Measurements from ENCODE around the gene ASTN1. TPM values are rescaled to one million over a fixed set of nuclear protein-coding genes. Genes with fewer than 3 reads are reported as not detected.
"Not testable (repeated sequence)": the region's sequence is repeated elsewhere in the genome, so short reads cannot be mapped to it uniquely, and the experiment has no call there.

The ASTN1 gene
- total RNA-seq, 2 donors from 2014 or later, result not detected

DNA sequence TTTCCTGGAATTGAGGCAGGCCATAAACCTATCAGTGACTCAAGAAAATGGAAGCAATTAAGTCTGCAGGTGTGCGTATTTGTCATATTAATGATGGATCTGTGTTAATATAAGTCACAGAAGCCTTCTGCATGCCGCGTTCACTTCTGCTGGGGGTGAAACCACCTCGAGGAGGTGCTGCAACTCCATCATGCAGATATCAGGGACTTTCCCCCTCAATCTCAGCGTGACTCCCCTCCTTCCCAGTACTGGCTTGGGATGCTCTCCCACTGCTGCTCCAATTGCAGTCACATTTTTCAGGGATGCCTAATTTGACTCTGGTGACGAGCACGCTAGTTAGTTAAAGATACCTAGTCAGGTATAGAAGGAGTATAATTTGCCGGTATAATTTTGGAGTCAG is 87.5 kb downstream of the ASTN1 start:
- no peak overlapping the region for H3K27ac Mint-ChIP-seq
- ATAC-seq, result no peak
- no peak overlapping the region for H3K4me3 Mint-ChIP-seq
- H3K4me1 Mint-ChIP-seq, result no peaks in the 10 kb centered on the region
- no peaks in the 10 kb centered on the region for H3K36me3 Mint-ChIP-seq (ENCODE audit: low read depth)
- DNase-seq, result no peak
- no peaks in the 10 kb centered on the region for H3K27me3 Mint-ChIP-seq
- H3K9me3 ChIP-seq (ENCODE audit: control insufficient read depth, low read length, poor library complexity, severe bottlenecking), result no peaks in the 10 kb centered on the region

DNA sequence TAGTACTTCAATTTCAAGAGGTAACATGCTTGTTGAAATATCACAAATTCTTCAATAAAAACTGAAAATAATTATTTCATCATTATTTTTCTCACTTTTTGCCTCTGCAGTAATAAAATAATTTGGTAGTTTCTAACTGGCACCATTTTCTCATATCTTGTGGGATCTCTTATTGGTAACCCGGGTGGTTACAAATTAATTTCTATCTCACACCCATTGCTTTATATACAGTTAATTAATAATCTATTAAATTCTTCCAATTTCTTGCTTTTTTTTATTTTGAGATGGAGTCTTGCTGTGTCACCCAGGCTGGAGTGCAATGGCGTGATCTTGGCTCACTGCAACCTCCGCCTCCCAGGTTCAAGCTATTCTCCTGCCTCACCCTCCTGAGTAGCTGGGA is 89.7 kb downstream of the ASTN1 start:
- not testable (repeated sequence) for H3K4me1 Mint-ChIP-seq; H3K27ac Mint-ChIP-seq; DNase-seq; H3K36me3 Mint-ChIP-seq (ENCODE audit: low read depth); H3K27me3 Mint-ChIP-seq; ATAC-seq; H3K4me3 Mint-ChIP-seq; H3K9me3 ChIP-seq (ENCODE audit: control insufficient read depth, low read length, poor library complexity, severe bottlenecking)

DNA sequence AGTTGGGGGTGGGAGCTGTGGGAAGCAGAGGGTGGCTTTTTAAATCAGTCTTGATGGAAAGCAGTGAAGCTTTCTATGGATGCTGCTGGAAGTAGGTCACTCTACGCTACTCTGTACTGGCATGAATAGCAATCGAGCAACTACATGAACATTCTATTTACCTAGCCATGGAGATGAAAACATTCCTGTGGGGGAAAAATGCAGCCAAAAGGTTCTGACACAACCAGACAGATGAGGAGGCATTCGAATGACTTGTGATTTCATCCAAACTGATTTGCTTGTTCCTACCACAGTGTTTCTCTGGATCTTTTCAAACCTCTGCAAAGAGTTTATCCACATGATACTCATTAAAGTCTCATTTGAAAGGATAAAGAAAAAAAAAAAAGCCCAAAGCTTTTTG is 95.0 kb downstream of the ASTN1 start:
- Mint-ChIP-seq H3K36me3 (ENCODE audit: low read depth) (no peaks in the 10 kb centered on the region), H3K4me3 (no peak overlapping the region), H3K27ac (no peak overlapping the region), H3K27me3 (no peaks in the 10 kb centered on the region), H3K4me1 (no peaks in the 10 kb centered on the region)
- no peak for DNase-seq
- ATAC-seq, result no peak
- H3K9me3 ChIP-seq (ENCODE audit: control insufficient read depth, low read length, poor library complexity, severe bottlenecking), result no peaks in the 10 kb centered on the region

DNA sequence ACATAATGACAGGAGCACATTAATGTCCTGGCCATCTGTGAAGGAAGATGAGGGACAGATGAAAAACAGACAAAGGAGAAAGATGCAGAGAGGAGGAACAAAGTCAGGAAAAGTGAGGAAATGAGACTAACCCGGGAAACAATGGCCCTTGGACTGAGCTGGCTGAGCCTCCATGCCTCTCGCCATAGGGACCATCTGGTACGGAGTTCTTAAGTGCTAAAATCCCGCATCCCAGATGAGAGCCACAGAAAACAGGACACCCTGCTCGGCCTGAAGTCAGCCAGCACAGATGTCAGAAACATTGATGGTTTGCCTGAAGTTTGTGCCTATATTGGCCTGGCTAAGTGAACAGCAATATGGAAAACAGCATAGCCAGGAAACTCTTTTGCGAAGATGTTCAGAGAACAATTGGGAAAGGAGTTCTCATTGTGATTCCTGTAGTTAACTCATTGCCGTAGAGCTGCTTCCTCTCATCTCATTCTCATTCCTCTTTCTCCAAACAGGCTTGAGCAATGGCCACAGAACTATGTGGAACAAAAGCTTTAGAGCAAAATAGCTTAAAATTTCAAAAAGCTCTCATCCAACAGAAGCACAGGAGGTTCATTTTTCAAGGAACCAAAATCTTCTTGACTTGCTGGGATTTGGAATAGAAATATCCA is 96.6 kb downstream of the ASTN1 start:
- H3K9me3 ChIP-seq (ENCODE audit: control insufficient read depth, low read length, poor library complexity, severe bottlenecking), result no peaks in the 10 kb centered on the region
- Mint-ChIP-seq H3K27me3 (no peaks in the 10 kb centered on the region), H3K36me3 (ENCODE audit: low read depth) (no peaks in the 10 kb centered on the region), H3K4me1 (no peaks in the 10 kb centered on the region), H3K4me3 (no peak overlapping the region), H3K27ac (no peak overlapping the region)
- DNase-seq, result no peak
- ATAC-seq, result no peak

DNA sequence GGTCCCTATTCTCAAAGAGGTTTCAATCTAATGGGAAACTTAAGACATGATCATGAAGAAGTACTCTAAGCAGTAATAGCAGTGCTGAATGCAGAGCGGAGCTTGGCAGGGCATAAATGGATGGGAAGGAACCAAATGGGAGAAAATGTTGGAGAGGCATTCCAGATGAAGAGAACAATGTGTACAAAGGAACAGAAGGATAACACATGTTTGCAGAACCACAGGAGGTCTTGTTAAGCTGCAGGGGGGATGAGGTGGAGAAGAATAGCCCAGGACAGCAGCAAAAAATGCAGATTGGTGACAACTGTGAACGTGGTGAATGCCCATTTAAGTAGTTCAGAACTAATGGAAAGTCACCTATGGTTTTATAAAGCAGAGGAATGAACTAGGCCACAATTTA is 99.1 kb downstream of the ASTN1 start:
- H3K4me3 Mint-ChIP-seq, result no peak overlapping the region
- peaks cover 4% of the 10 kb centered on the region for H3K9me3 ChIP-seq (ENCODE audit: control insufficient read depth, low read length, poor library complexity, severe bottlenecking)
- no peak overlapping the region for H3K27ac Mint-ChIP-seq
- no peak for ATAC-seq
- no peak for DNase-seq
- H3K27me3 Mint-ChIP-seq, result no peaks in the 10 kb centered on the region
- H3K4me1 Mint-ChIP-seq, result no peaks in the 10 kb centered on the region
- H3K36me3 Mint-ChIP-seq (ENCODE audit: low read depth), result no peaks in the 10 kb centered on the region

DNA sequence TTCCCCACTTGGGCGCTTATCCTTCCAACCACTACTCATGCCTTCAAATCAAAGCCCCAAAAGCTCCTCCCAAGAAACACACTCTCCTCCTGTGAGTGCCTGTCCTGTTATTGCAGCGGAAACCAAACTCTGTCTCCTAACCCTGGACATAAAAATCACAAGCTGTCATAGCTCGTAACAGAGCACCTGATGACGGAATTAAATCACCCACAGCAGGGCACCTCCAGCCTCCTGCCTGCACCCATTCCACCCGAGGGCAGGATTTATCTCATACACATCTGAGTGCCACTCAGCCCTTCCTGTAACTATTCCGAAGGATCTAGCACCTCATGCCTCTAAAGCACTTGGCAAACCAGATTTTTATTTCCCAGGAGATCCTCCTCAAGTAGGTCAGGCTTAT is 100.9 kb downstream of the ASTN1 start:
- ATAC-seq (no peak), DNase-seq (no peak)
- H3K4me3 Mint-ChIP-seq, result no peak overlapping the region
- H3K4me1 Mint-ChIP-seq, result no peaks in the 10 kb centered on the region
- H3K36me3 Mint-ChIP-seq (ENCODE audit: low read depth), result no peaks in the 10 kb centered on the region
- H3K9me3 ChIP-seq (ENCODE audit: control insufficient read depth, low read length, poor library complexity, severe bottlenecking), result peaks cover 4% of the 10 kb centered on the region
- no peaks in the 10 kb centered on the region for H3K27me3 Mint-ChIP-seq
- no peak overlapping the region for H3K27ac Mint-ChIP-seq

DNA sequence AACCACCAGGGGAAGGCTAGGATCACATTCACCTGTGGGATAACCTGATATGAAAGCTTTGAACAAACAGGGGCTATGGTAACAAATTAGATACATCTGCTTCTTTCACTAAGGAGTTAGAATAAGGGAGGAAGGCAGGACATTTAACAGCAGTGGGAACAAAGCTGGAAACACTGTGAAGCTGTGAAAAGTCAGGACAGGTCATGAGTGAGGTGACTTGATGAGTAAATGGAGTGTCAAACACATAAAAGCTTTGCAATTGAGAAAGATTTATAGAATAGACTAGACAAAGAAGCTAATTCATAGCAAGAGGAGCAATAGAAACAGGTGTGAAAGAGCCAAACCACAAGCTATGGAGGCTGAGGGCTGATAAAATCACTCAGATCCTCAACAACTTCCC is 110.0 kb downstream of the ASTN1 start:
- ATAC-seq (no peak), DNase-seq (no peak)
- H3K9me3 ChIP-seq (ENCODE audit: control insufficient read depth, low read length, poor library complexity, severe bottlenecking), result no peaks in the 10 kb centered on the region
- Mint-ChIP-seq H3K27ac (no peak overlapping the region), H3K4me1 (no peaks in the 10 kb centered on the region), H3K36me3 (ENCODE audit: low read depth) (no peaks in the 10 kb centered on the region), H3K27me3 (no peaks in the 10 kb centered on the region), H3K4me3 (no peak overlapping the region)

DNA sequence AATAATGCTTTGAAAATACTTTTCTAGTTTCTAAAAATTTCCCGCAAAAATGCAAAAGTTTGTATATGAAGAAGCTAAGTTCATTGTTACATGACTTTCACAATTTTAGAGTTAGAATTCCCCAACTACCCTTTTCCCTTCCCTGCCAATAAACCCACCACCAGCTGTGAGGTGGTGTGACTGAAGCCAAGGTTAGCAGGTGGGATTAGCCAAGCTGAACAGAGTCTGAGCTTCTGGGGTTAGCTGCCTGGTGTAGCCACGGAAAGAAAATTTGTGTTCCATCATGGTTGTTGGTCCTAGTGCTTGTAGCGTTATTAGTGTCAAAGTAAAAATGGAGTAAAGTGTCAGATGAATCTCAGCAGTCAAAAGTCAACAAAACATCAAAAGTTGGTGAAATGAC is 110.9 kb downstream of the ASTN1 start:
- no peaks in the 10 kb centered on the region for H3K4me1 Mint-ChIP-seq

DNA sequence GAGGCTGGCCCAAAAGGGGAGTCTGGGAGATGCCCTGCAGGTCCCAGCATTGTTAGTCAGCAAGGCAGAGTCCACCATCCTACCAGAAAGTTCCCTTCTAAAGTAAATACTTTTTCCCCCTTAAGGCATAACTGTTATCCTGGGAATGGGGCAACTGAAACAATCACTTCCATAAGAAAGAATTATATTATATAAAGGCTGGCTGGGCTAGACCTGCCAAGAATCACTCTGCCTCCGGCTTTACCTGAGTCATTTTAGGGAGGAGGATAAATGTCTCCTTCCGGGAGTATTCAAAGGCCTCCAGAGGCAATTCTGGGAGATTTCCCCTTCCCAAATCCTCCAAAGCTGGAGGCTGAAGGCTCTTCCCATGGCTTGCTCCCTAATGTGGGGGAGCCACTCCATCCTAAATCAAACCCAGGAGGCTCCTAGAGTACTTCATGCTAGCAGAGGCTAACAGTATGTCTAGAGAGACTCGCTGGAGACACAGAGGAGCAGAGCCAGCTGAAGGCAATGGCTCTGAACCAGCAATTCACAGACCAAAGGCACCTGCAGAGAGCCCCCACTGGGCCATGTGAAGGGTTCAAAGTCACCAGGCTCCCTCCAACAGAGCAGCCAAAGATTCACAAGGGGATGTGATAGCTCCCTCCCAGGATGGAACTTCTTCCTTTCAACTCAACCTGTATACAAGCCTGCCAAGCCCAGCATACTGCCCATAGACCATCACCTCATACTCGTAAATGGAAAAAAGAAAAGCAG is 116.0 kb downstream of the ASTN1 start:
- no peaks in the 10 kb centered on the region for H3K9me3 ChIP-seq (ENCODE audit: control insufficient read depth, low read length, poor library complexity, severe bottlenecking)
- H3K27ac Mint-ChIP-seq, result no peak overlapping the region
- no peaks in the 10 kb centered on the region for H3K36me3 Mint-ChIP-seq (ENCODE audit: low read depth)
- DNase-seq, result no peak
- no peaks in the 10 kb centered on the region for H3K4me1 Mint-ChIP-seq
- no peaks in the 10 kb centered on the region for H3K27me3 Mint-ChIP-seq
- ATAC-seq, result no peak
- no peak overlapping the region for H3K4me3 Mint-ChIP-seq

More for the DNA sequence above, 110.9 kb downstream of the ASTN1 start:
- Mint-ChIP-seq H3K27ac (no peak overlapping the region), H3K36me3 (ENCODE audit: low read depth) (no peaks in the 10 kb centered on the region), H3K27me3 (no peaks in the 10 kb centered on the region), H3K4me3 (no peak overlapping the region)
- H3K9me3 ChIP-seq (ENCODE audit: control insufficient read depth, low read length, poor library complexity, severe bottlenecking), result no peaks in the 10 kb centered on the region
- no peak for ATAC-seq
- no peak for DNase-seq

DNA sequence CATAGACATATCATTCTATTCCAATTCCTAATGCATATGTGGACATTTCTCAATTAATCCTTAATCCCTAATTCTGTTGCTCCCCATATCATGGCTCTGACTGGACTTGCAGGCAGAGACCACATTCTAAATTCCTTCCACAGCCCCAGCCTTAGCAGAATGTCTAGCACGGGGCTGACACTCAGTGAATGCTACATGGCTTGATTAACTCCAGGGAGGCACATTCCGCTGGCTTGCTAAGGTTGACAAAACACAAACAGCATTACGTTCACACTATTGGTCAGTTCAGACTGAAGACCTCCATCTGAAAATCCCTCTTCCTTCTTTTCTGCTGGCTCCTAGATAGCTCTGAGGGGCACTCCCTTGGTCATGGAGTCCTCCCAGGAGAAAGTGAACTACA is 119.4 kb downstream of the ASTN1 start:
- no peak for ATAC-seq

DNA sequence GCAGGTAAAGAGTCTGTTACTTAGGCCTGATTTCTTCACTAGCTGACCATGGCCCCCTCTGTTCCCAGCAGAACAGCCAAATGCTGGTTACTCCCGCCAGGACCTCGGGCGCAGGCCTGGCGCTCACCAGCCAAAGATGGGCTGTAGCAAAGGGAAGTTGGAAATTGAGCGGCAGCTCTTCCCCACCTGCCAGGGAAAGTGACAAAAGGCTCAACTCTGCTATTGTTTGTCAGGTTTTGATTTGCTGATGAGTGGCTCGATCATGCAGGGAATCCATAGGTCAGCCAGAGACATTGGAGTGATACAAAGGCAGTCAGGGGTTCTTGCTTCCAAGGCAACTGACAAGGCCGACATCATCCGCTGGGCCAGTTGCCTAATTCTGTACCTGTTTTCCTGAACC is 120.1 kb downstream of the ASTN1 start:
- H3K9me3 ChIP-seq (ENCODE audit: control insufficient read depth, low read length, poor library complexity, severe bottlenecking), result no peaks in the 10 kb centered on the region
- H3K36me3 Mint-ChIP-seq (ENCODE audit: low read depth), result no peaks in the 10 kb centered on the region
- DNase-seq (no peak), ATAC-seq (no peak)
- H3K4me3 Mint-ChIP-seq, result no peak overlapping the region
- H3K27me3 Mint-ChIP-seq, result no peaks in the 10 kb centered on the region
- H3K4me1 Mint-ChIP-seq, result no peaks in the 10 kb centered on the region
- no peak overlapping the region for H3K27ac Mint-ChIP-seq

More for the DNA sequence above, 119.4 kb downstream of the ASTN1 start:
- Mint-ChIP-seq H3K4me1 (no peaks in the 10 kb centered on the region), H3K27ac (no peak overlapping the region), H3K27me3 (no peaks in the 10 kb centered on the region), H3K36me3 (ENCODE audit: low read depth) (no peaks in the 10 kb centered on the region), H3K4me3 (no peak overlapping the region)
- H3K9me3 ChIP-seq (ENCODE audit: control insufficient read depth, low read length, poor library complexity, severe bottlenecking), result no peaks in the 10 kb centered on the region
- no peak for DNase-seq

DNA sequence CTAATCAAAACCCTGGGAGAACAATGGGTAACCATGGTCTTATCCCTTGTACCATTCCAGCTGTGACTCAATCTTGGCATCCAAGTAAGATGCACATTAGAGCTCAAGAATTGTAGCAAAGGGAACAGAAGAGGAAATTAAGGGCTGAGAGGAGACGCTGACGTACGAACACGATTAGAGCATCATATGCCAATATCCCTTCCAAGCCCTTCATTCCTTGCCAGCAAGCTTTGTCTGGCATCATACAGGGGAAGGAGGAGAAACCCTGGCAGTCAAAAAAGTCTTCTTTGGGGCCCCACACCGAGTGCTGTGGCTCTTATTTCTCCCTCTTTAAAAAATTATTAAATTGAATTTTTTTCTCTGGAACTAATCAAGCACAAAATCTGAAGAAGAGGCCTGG is 120.9 kb downstream of the ASTN1 start:
- no peak for DNase-seq
- no peak for ATAC-seq
- H3K27ac Mint-ChIP-seq, result no peak overlapping the region
- no peaks in the 10 kb centered on the region for H3K27me3 Mint-ChIP-seq
- no peaks in the 10 kb centered on the region for H3K4me1 Mint-ChIP-seq
- H3K36me3 Mint-ChIP-seq (ENCODE audit: low read depth), result no peaks in the 10 kb centered on the region
- H3K4me3 Mint-ChIP-seq, result no peak overlapping the region
- no peaks in the 10 kb centered on the region for H3K9me3 ChIP-seq (ENCODE audit: control insufficient read depth, low read length, poor library complexity, severe bottlenecking)

DNA sequence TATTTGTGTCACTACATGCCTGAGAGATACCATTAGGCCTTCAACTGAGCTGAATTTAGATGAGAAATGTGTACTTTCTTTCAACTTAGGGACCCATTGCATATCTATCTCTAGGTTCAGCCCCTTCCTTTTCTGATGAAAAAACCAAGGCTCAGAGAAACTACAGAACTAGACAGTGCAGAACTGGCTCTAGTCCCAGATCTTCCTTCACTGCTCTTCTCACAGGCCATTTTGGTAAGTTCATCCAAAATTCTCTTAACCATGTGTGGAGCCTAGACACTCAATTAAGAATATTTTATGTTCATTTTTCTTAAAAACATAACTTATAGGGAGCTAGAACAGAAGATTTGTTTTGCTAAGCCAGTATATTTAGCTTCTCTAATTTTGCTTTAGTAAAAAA is 128.9 kb downstream of the ASTN1 start:
- H3K4me1 Mint-ChIP-seq, result no peaks in the 10 kb centered on the region
- ATAC-seq, result no peak
- H3K4me3 Mint-ChIP-seq, result no peak overlapping the region
- no peaks in the 10 kb centered on the region for H3K27me3 Mint-ChIP-seq
- H3K27ac Mint-ChIP-seq, result no peak overlapping the region
- H3K9me3 ChIP-seq (ENCODE audit: control insufficient read depth, low read length, poor library complexity, severe bottlenecking), result no peaks in the 10 kb centered on the region
- H3K36me3 Mint-ChIP-seq (ENCODE audit: low read depth), result no peaks in the 10 kb centered on the region
- DNase-seq, result no peak

DNA sequence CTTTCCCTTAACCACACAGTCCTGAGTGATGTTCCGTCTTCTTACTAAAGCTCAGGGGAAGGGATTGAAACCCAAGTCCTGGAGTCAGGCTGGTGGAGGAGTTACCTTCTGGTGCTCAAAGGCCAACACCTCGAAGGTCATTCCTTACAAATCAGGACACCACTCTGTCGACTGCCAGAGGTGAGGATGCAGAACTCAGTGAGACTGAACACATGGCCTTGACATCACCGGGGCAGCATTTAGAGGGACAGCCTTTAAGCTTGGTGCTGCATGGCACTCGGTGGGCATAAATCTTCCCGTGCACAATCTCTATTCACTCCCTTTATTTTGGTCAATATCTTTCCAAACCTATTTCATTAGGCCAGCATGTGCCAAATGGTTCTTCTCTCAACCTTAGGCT is 130.9 kb downstream of the ASTN1 start:
- Mint-ChIP-seq H3K4me3 (no peak overlapping the region), H3K27me3 (no peaks in the 10 kb centered on the region), H3K4me1 (no peaks in the 10 kb centered on the region), H3K27ac (no peak overlapping the region), H3K36me3 (ENCODE audit: low read depth) (no peaks in the 10 kb centered on the region)
- H3K9me3 ChIP-seq (ENCODE audit: control insufficient read depth, low read length, poor library complexity, severe bottlenecking), result no peaks in the 10 kb centered on the region
- DNase-seq (no peak), ATAC-seq (no peak)
